Measurements from ENCODE around the gene PSMB5. TPM values are rescaled to one million over a fixed set of nuclear protein-coding genes. Genes with fewer than 3 reads are reported as not detected.

PSMB5 gene
- total RNA-seq = 10 to 100 TPM in 3 of 4 donors, 1 to 10 TPM in 1; 8.6 to 85.1 (median 42.5) TPM

GRCh38 chr14:23034498-23035302 is at the start of gene PSMB5:
Gene PSMB5 (minus strand): TSS chr14:23034900. CDS start chr14:23034881, 19 bp downstream.
- peak; percentile 91 for DNase-seq
- in situ Hi-C loops (cut with MboI; ENCODE audit: low pct_ligation_motif_present in 1 of 4, low pct_unique_long_range_greater_than_20kb in 1 of 4, low sequenced_read_pairs in 3 of 4) = no loop called here
- peak within 1 kb of the TSS; percentile 59 to 99 (median 84) for H3K4me3 ChIP-seq
- H3K27ac ChIP-seq = peak within 1 kb of the TSS; percentile 91 to 96 (median 92)
- H3K9me3 ChIP-seq = no peaks in the 10 kb centered on the region
- 0% methylated on average over 36 of the region's 36 CpGs; no CpG with 5 or more reads in 1 of the 2 donors for WGBS, 2 donors (ENCODE audit: low coverage in 1 of 2)
- intact Hi-C loops (cut with DNase I; ENCODE audit: low total_unique reads) = no loop called here
- H3K36me3 ChIP-seq = peaks cover 0 to 27% (median 11%) of the 10 kb centered on the region in 4 donors
- TF ChIP-seq POLR2A (IDR thresholded peaks at IDR 0.05) (peak; percentile 41), CTCF (IDR thresholded peaks at IDR 0.05) (peak in 2 of 5 experiments; percentile 33 to 46), EP300 (IDR thresholded peaks at IDR 0.05; ENCODE audit: low read depth) (no peak), POLR2AphosphoS5 (IDR thresholded peaks at IDR 0.05) (peak in 2 of 3 donors; percentile 56 to 66)
- H3K27me3 ChIP-seq = no peaks in the 10 kb centered on the region
- peaks cover 8 to 16% (median 11%) of the 10 kb centered on the region in 4 donors for H3K4me1 ChIP-seq

GRCh38 chr14:23080474-23080873 is 45.8 kb upstream of the PSMB5 start:
- peaks cover 0 to 92% (median 45%) of the 10 kb centered on the region in 4 donors for H3K36me3 ChIP-seq
- H3K4me3 ChIP-seq = no peak overlapping the region
- H3K4me1 ChIP-seq = peaks cover 0 to 28% (median 7%) of the 10 kb centered on the region in 4 donors
- no peak overlapping the region for H3K27ac ChIP-seq
- 71 to 86% methylated on average over 1 of the region's 1 CpG for WGBS, 2 donors (ENCODE audit: low coverage in 1 of 2)
- no peaks in the 10 kb centered on the region for H3K27me3 ChIP-seq
- no peaks in the 10 kb centered on the region for H3K9me3 ChIP-seq
- DNase-seq = no peak
- intact Hi-C loops (cut with DNase I; ENCODE audit: low total_unique reads) (no loop called here), in situ Hi-C loops (cut with MboI; ENCODE audit: low pct_ligation_motif_present in 1 of 4, low pct_unique_long_range_greater_than_20kb in 1 of 4, low sequenced_read_pairs in 3 of 4) (no loop called here)
- no peak for TF ChIP-seq POLR2A (IDR thresholded peaks at IDR 0.05)
- TF ChIP-seq EP300 (IDR thresholded peaks at IDR 0.05; ENCODE audit: low read depth) = no peak
- TF ChIP-seq POLR2AphosphoS5 (IDR thresholded peaks at IDR 0.05) = no peak
- TF ChIP-seq CTCF (IDR thresholded peaks at IDR 0.05) = no peak

GRCh38 chr14:23079716-23080115 is 45.0 kb upstream of the PSMB5 start:
- Histone ChIP-seq H3K4me1 (peaks cover 0 to 28% (median 7%) of the 10 kb centered on the region in 4 donors), H3K27me3 (no peaks in the 10 kb centered on the region), H3K36me3 (peaks cover 0 to 92% (median 44%) of the 10 kb centered on the region in 4 donors), H3K4me3 (no peak overlapping the region), H3K27ac (peak overlapping the region in 2 of 4 donors; percentile 52 to 54), H3K9me3 (no peaks in the 10 kb centered on the region)
- DNase-seq = no peak
- TF ChIP-seq EP300 (IDR thresholded peaks at IDR 0.05; ENCODE audit: low read depth) = no peak
- no peak for TF ChIP-seq CTCF (IDR thresholded peaks at IDR 0.05)
- no peak for TF ChIP-seq POLR2A (IDR thresholded peaks at IDR 0.05)
- TF ChIP-seq POLR2AphosphoS5 (IDR thresholded peaks at IDR 0.05) = no peak
- WGBS, 2 donors (ENCODE audit: low coverage in 1 of 2) = 40 to 89% methylated on average over 1 to 2 of the region's 2 CpGs
- in situ Hi-C loops (cut with MboI; ENCODE audit: low pct_ligation_motif_present in 1 of 4, low pct_unique_long_range_greater_than_20kb in 1 of 4, low sequenced_read_pairs in 3 of 4) (no loop called here), intact Hi-C loops (cut with DNase I; ENCODE audit: low total_unique reads) (no loop called here)

- peak; percentile 69 for DNase-seq
- intact Hi-C loops (cut with DNase I; ENCODE audit: low total_unique reads) (no loop called here), in situ Hi-C loops (cut with MboI; ENCODE audit: low pct_ligation_motif_present in 1 of 4, low pct_unique_long_range_greater_than_20kb in 1 of 4, low sequenced_read_pairs in 3 of 4) (no loop called here)
- Histone ChIP-seq H3K27me3 (no peaks in the 10 kb centered on the region), H3K36me3 (peaks cover 0 to 92% (median 45%) of the 10 kb centered on the region in 4 donors), H3K4me3 (no peak overlapping the region), H3K27ac (peak overlapping the region; percentile 38 to 60 (median 53)), H3K9me3 (no peaks in the 10 kb centered on the region), H3K4me1 (peaks cover 0 to 28% (median 7%) of the 10 kb centered on the region in 4 donors)
- 20 to 56% methylated on average over 1 to 2 of the region's 2 CpGs for WGBS, 2 donors (ENCODE audit: low coverage in 1 of 2)
- TF ChIP-seq POLR2A (IDR thresholded peaks at IDR 0.05) (no peak), CTCF (IDR thresholded peaks at IDR 0.05) (no peak), POLR2AphosphoS5 (IDR thresholded peaks at IDR 0.05) (peak; percentile 15 to 53 (median 26)), EP300 (IDR thresholded peaks at IDR 0.05; ENCODE audit: low read depth) (no peak)
Observed at GRCh38 chr14:23078692-23079116, 44.0 kb upstream of the PSMB5 start.
